NCI-H146 (cell line): ENCODE data around the gene ESR2.
"Not testable (repeated sequence)": the region's sequence is repeated elsewhere in the genome, so short reads cannot be mapped to it uniquely, and the experiment has no call there.

ENCODE experiments used
- DNase-seq: peaks from one replicate; lab custom pipeline; 2025; lab: John Stamatoyannopoulos, UW

Gene ESR2

GRCh38 chr14:64137657-64138290 is 156.4 kb downstream of the ESR2 start:
- DNase-seq: no peak

DNA sequence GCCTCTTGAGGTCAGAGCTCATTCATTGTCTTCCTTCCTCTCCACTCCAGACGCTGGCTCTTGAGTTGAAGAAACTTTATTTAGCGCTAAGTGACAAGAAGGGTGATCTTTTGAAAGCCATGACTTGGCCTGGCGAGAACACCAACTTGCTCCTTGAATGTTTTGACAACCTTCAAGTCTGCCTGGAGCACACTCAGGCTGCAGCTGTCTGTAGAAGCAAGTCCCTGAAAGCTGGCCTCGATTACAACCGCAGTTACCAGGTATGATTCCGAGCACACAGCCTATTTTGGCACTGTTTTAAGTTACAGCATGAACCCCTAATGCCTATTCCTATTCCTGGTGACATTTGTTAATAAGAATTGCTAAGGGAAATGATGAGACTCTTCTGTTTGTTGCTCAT is 167.6 kb downstream of the ESR2 start:
- DNase-seq: no peak

DNA sequence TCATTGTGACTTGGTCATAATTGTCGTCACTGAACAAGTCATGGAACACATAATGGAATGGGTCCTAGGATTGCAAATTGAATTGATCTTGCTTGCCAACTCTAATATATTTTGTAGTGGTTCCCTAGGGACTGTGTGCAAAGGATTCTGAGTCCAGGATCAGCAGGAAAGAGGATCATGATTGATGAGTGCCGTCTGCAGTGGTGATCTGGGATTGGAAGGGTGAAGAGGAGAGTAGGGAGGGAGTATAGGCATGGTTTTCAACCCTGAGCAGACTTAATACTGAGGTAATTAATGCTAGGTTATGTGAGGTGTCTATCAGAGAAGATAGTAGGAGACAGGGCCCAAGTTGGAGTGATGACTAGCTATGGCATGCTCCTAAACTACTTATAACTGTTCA is 168.9 kb downstream of the ESR2 start:
- no peak for DNase-seq

GRCh38 chr14:64123241-64123822 is 170.8 kb downstream of the ESR2 start:
- DNase-seq: no peak

DNA sequence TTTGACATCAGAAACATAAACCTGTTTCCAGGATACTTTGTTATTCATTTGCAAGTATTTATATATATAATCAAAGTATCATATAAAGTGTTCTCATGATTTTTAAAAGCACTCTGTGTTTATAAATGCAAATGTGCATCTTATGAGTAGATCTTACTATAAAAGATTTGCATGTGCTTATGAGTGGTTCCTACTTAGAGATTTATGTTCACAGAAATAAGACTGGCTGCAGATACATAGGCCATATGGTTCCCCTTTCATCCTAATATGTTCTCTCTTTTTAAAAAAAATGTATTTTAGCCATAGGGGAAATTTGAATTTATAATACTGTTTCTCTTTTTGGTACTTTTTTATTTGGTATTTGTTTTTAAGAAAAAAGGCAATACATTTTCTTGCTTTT is 174.2 kb downstream of the ESR2 start:
- DNase-seq: no peak

DNA sequence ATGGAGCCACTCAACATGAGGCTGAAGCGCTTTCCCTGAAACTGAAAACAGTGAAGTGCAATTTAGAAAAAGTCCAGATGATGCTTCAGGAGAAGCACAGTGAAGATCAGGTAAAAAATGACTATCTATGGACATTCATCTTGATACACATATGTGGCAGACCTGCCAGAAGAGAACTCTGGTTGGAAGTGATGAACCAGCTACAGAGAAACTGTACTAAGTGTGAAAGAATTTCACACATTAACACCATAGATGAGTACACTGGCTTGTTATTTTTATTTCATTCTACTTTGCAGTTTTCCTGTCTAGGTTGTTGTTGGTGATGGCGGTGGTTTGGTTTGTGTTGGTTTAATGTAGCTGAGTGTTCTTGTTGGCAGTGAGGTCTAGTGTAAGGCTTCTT is 174.7 kb downstream of the ESR2 start:
- DNase-seq: no peak

DNA sequence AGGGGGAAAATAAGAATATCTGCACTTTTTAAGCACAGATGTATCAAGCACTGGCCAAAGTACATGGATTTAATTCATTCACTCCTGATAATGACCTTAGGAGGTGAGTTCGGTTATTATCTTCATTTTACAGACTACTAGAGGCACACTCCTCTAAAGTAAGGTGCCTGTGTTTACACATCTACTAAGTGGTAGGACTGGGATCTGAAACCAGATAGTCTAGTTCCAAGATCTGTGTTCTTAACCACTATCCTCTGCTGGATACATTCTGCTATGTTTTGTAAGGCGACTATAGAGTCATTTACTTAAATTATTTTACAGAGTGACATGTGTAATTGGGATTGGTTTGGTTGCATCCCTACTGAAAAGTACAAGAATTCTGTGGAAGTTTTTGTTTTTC is 175.3 kb downstream of the ESR2 start:
- DNase-seq: no peak

DNA sequence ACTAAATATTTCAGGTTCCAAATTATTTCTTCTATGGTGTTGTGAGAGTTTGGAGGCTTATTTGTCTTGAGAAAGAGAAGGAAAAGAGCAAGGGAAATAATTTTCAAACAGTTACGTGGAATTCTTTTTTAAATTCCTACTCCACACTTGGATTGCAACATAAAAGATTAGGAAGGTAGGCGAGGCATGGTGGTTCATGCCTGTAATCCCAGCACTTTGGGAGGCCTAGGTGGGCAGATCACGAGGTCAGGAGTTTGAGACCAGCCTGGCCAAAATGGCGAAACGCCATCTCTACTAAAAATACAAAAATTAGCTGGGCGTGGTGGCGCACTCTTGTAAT is 175.8 kb downstream of the ESR2 start:
- not testable (repeated sequence) for DNase-seq

- no peak for DNase-seq
Measured at GRCh38 chr14:64117671-64118402, 176.3 kb downstream of the ESR2 start.

- DNase-seq: no peak
Measured at GRCh38 chr14:64115401-64115800, 178.8 kb downstream of the ESR2 start.

DNA sequence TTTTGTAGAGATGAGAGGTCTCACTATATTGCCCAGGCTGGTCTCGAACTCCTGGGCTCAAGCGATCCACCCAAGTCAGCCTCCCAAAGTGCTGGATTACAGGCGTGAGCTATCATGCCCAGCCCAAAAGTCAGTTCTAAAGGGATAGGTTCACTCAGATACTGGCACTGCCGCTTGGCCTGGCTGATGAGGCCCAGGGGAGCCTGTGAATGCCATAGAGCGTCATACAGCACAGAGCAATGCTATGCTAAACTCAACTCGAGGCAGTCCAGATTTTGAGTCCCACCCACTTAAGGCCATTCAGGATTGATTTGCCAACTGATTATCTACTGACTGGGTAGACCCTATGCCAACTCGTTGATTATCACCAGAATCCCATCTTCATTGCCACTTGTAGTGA is 179.4 kb downstream of the ESR2 start:
- DNase-seq: no peak

- no peak for DNase-seq
Measured at GRCh38 chr14:64114166-64114565, 180.0 kb downstream of the ESR2 start.

DNA sequence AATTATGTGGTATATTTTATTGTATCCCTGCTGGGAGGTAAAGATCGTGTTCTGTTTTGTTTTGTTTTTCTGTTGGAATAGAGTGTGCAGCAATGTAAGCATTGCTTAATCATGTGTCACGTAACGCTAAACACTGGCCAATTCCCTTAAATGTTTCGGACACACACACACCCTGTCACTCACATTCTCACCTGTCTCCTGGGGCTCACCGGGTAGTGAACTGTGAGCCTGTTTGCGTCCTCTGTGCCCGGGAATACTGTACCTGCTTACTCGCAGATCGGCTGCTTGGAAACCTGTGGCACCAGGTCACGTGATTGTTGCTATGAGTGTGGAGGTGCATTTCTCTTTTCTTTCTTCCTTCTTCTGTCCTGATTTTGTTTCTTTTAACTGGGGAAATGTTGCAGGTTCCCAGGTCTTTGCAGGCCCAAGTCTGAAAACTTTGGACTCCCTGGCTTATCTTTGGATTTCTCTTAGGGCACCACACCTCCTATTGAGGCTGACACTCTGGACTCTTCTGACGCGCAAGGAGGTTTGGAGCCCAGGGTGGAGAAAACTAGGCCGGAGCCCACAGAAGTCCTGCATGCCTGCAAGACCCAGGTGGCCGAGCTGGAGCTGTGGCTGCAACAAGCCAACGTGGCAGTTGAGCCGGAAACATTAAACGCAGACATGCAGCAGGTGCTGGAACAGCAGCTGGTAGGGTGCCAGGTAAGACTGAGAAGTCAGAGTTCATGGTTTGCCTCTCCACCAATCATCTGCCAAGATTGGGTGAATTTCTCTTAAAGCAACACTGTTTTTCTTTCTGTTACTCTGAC is 181.1 kb downstream of the ESR2 start:
- peak; percentile 49 for DNase-seq

DNA sequence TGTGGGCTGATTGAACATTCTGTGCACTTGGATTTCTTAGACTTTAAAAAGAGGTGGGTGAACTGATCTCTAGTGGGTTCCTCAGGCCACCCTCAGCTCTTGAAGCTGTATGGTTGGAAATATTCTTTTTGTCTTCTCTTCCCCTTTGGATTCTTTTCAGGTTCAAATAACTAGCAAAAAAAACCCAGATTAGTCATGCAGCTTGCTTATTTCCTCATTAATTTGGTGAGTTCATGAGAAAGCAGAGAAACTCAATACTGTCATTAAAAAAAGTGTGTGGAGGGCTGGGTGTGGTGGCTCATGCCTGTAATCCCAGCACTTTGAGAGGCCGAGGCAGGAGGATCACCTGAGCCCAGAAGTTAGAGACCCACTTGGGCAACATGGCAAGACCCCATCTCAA is 183.4 kb downstream of the ESR2 start:
- DNase-seq: no peak

GRCh38 chr14:64109819-64110554 is 184.2 kb downstream of the ESR2 start:
- no peak for DNase-seq

- DNase-seq: no peak
Measured at GRCh38 chr14:64107438-64107837, 186.7 kb downstream of the ESR2 start.

DNA sequence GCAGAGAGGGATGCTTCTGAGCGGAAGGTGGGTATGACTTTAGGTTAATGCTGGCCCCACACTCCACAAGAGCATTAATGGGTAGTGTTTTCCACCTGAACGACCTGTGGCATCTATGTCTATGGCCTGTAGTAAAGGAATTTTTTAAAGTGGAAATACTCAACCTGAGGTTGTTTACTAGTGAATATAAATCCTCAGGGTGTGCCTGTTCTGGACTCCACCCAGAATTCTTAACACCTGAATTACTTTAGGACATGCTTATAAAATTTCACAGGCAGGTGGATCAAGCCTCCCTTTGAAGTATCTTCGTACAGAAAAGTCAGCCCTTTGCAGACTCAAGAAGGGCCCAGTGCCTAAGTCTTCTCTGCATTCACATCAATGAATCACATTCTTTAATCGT is 196.1 kb downstream of the ESR2 start:
- DNase-seq: no peak

GRCh38 chr14:64095620-64096019 is 198.6 kb downstream of the ESR2 start:
- DNase-seq: no peak

- DNase-seq: peak; percentile 20
Measured at GRCh38 chr14:64092940-64093339, 201.2 kb downstream of the ESR2 start.

DNA sequence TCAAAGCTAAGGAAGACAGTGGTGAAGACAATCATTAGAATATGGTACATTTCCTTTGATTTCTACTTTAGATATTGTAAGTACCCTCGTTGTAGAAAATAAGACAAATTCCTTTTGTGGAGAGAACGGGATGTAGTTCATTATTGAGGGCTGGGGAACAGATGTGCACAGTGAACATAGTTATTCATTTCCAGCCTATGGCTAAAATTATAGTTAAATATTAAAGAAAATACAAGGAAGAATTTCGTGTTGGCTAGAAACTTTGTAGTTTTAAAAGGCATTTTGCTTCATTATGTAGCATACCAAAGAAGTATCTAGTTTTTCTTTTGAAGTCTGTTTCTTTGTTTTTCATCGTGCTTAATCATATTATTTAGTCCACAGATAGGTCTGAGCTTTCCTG is 201.8 kb downstream of the ESR2 start:
- no peak for DNase-seq

GRCh38 chr14:64091217-64091616 is 203.0 kb downstream of the ESR2 start:
- DNase-seq: peak; percentile 33

- peak; percentile 16 for DNase-seq
Measured at GRCh38 chr14:64089920-64090319, 204.3 kb downstream of the ESR2 start.
